Rectal smooth muscle tissue (tissue), 1 donor: ENCODE data around the gene MORN1.
A peak's percentile ranks its signal among the peaks of the same experiment; 100 is the strongest.

Source experiments
- H3K27ac ChIP-seq: one replicate; pipeline ENCODE4 v1.7.0; 2013; ENCODE audit warnings: low read depth, low read length, inconsistent platforms
- H3K27me3 ChIP-seq: one replicate; pipeline ENCODE4 v1.7.0; 2013; ENCODE audit warnings: low read length; ENCODE audit not compliant: control insufficient read depth, insufficient read depth
- H3K36me3 ChIP-seq: one replicate; pipeline ENCODE4 v1.7.0; 2013; ENCODE audit warnings: low read length; ENCODE audit not compliant: control insufficient read depth, insufficient read depth
- H3K4me1 ChIP-seq: one replicate; pipeline ENCODE4 v1.7.0; 2013; ENCODE audit warnings: low read length; ENCODE audit not compliant: control insufficient read depth, insufficient read depth
- H3K4me3 ChIP-seq: one replicate; pipeline ENCODE4 v1.7.0; 2013; ENCODE audit warnings: low read length
- H3K9ac ChIP-seq: one replicate; pipeline ENCODE4 v1.7.0; 2013; ENCODE audit warnings: low read length

The MORN1 gene

DNA sequence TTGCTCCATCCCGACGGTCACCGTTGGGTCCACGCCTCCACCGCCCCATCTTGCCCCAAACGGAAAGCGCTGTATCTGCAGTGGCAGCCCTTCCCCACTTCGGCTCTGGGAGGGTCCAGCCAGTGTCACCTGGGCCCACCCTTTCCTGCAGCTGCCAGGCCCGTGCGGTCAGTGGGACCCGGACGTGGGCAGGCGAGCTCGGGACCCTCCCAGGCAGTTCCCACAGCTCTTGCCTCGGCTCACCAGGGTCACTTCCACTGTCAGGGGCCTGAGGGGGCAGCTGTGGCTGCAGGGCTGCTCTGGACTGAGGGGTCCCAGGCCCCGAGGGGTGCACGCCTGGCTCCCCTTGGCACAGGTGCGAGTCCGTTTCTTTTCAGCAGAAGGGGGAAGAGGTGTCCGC is 82.5 kb downstream of the MORN1 start:
- no peak overlapping the region for H3K27ac ChIP-seq
- no peak overlapping the region for H3K9ac ChIP-seq
- H3K36me3 ChIP-seq, result peaks cover 25% of the 10 kb centered on the region
- H3K27me3 ChIP-seq, result no peaks in the 10 kb centered on the region
- peaks cover 43% of the 10 kb centered on the region for H3K4me1 ChIP-seq
- H3K4me3 ChIP-seq, result no peak overlapping the region

DNA sequence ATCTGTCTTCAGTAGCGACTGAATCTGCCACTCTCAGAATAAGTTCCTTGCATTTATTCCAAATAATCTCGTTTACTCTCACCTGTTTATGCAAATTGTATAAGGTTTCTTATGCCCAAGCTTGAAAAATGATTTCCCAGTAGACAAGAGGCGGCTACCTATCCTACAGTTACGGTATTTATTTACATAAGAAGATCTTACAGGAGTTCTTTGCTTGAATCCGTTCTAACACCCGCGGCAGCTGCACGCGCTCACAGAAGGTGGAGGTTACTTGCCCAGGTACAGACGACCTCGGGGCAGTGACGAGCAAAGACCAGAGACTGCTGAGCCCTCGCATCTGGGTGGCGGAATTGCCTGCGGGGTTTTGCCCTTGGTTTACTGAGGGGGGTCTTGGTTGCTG is 83.4 kb downstream of the MORN1 start:
- Histone ChIP-seq H3K27me3 (no peaks in the 10 kb centered on the region), H3K36me3 (peaks cover 29% of the 10 kb centered on the region), H3K4me3 (no peak overlapping the region), H3K27ac (no peak overlapping the region), H3K4me1 (peaks cover 34% of the 10 kb centered on the region), H3K9ac (no peak overlapping the region)

DNA sequence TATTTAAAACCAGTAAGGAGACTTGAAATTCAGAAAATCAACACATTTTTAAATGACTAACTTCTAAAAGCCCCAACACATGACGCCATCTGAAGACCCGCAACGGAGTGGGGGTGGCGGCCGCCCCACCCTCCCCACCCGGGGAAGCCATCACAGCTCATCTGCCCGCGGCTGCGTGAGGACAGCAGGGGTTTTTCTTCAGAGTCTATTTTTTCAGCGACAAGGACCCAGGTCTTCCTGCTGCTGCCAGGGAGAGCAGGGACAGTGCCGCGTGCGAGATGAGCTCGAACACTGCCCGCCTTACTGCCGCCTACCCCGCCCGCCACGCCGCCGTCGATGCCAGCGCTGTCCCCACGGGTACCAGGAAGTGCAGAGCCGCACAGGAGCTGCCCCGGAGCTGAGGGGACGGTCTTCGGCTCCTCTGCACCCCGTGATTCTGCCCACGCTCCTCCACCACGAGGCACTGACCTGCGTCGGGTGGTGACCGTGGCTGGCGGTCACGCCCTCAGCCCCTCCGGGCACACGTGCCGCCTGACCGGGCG is 84.2 kb downstream of the MORN1 start:
- Histone ChIP-seq H3K4me1 (peaks cover 25% of the 10 kb centered on the region), H3K9ac (no peak overlapping the region), H3K27me3 (no peaks in the 10 kb centered on the region), H3K4me3 (no peak overlapping the region), H3K36me3 (peaks cover 29% of the 10 kb centered on the region), H3K27ac (no peak overlapping the region)

DNA sequence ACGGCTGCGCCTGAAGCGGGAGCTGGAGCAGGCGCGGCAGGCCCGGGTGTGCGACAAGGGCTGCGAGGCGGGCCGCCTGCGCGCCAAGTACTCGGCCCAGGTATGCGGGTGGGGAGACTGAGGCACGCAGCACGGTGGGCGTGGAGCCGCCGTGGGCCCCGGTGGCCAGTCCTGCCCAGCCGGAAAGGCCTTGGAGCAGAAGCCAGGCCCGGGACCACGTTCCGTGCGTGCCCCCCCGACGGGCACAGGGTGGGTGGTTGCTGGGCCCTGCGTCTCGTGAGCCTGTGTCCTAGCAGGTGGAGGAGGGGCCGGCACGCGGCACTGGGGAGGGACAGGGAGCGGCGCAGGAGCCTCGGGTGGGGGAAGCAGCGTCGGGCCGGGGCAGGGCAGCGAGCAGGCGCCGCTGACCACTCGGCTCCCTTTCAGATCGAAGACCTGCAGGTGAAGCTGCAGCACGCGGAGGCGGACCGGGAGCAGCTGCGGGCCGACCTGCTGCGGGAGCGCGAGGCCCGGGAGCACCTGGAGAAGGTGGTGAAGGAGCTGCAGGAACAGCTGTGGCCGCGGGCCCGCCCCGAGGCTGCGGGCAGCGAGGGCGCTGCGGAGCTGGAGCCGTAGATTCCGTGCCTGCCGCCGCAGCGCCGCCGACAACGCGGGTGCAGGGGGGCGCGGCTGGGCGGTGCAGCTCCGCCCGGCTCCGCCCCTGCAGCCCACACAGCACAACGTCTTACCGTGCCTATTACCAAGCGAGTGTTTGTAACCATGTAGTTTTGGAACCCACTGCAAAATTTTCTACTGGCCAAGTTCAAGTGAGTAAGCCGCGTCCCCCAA is 85.0 kb downstream of the MORN1 start:
- Histone ChIP-seq H3K36me3 (peaks cover 29% of the 10 kb centered on the region), H3K4me3 (no peak overlapping the region), H3K27me3 (no peaks in the 10 kb centered on the region), H3K27ac (peak overlapping the region; percentile 6), H3K9ac (no peak overlapping the region), H3K4me1 (peaks cover 22% of the 10 kb centered on the region)

DNA sequence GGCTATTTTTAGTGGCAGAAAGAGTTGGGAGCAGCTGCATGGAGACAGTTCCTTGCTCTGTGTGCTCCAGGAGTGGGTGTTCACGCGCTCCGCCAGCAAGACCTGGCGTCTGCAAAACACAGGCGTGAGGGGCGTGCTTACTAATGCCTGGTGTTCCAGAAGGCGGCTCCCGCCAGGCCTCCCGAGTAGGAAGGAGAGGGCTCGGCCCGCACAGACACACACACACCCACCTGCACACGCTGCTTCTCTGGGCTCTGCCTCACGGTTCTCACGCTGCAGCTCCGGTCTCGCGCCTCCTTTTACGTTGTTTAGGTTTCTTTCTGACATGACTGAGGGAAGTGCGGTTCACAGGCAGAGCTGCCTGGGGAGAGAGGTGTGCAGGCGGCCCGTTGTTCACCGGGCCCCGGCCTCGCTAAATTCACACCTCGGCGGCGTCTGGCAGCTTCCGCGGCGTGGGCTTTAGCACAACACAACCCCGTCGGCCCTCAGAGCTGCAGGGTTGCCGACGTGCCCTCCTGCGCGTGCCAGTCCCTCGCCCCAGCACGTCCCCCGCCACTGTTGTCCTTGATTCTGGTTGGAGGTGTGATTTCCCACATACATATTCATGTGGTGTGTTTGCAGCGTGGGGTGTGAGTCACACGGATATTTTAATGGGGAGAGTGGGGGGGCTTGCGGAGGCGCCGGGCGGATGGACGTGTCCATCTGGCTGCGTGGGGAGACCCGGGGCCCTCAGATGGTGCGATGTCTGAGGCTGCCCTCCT is 86.3 kb downstream of the MORN1 start:
- H3K27me3 ChIP-seq, result no peaks in the 10 kb centered on the region
- peaks cover 29% of the 10 kb centered on the region for H3K36me3 ChIP-seq
- peaks cover 25% of the 10 kb centered on the region for H3K4me1 ChIP-seq
- H3K27ac ChIP-seq, result peak overlapping the region; percentile 48
- H3K4me3 ChIP-seq, result no peak overlapping the region
- no peak overlapping the region for H3K9ac ChIP-seq

GRCh38 chr1:2304282-2304681 is 87.1 kb downstream of the MORN1 start:
- H3K4me3 ChIP-seq, result no peak overlapping the region
- no peaks in the 10 kb centered on the region for H3K27me3 ChIP-seq
- H3K27ac ChIP-seq, result peak overlapping the region; percentile 48
- peaks cover 29% of the 10 kb centered on the region for H3K36me3 ChIP-seq
- H3K4me1 ChIP-seq, result peaks cover 33% of the 10 kb centered on the region
- H3K9ac ChIP-seq, result no peak overlapping the region

DNA sequence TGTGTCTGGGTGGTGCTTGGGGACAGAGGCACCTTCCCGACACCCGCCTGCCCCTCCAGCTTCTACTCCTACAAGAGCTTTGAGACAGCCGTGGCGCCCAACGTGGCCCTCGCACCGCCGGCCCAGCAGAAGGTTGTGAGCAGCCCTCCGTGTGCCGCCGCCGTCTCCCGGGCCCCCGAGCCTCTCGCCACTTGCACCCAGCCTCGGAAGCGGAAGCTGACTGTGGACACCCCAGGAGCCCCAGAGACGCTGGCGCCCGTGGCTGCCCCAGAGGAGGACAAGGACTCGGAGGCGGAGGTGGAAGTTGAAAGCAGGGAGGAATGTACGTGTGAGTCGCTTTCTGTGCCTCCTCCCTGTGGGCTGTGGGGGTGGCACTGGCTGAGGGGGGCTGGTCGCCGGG is 87.6 kb downstream of the MORN1 start:
- Histone ChIP-seq H3K9ac (no peak overlapping the region), H3K36me3 (peaks cover 24% of the 10 kb centered on the region), H3K27ac (no peak overlapping the region), H3K4me1 (peaks cover 35% of the 10 kb centered on the region), H3K4me3 (no peak overlapping the region), H3K27me3 (no peaks in the 10 kb centered on the region)

DNA sequence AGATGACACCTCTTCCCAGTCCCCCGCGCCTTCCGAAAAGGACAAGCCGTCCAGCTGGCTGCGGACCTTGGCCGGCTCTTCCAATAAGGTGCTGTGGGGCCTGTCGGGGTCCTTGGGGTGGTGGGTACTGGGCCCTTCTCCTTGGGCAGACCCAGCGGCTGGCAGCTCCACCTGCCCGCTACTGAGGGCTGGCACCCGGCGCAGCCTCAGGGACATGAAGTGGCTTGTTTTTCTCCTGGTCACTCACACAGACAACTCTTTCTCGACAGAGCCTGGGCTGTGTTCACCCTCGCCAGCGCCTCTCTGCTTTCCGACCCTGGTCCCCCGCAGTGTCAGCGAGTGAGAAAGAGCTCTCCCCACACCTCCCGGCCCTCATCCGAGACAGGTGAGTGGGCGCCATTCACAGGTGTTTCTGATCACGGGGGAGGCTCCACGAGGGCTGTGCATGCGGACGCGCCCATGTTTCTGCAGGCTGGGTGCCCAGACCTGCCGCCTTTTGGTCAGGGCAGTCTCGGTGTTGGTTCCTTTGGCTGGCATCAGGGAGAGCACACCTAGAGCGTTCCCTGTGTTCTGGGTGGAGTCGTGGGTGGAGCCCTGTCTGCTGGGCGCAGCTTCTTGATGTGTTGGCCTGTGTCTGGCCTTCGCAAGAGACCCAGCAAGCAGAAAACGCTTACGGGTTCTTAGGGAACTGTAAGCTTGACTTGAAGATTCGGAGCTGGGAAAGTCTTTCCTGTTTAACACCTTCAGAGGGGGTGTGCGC is 88.2 kb downstream of the MORN1 start:
- no peak overlapping the region for H3K27ac ChIP-seq

GRCh38 chr1:2302292-2302925 is 88.9 kb downstream of the MORN1 start:
- Histone ChIP-seq H3K4me3 (no peak overlapping the region), H3K36me3 (peaks cover 14% of the 10 kb centered on the region), H3K27me3 (no peaks in the 10 kb centered on the region), H3K9ac (no peak overlapping the region), H3K4me1 (peaks cover 35% of the 10 kb centered on the region), H3K27ac (no peak overlapping the region)

More for the DNA sequence above, 88.2 kb downstream of the MORN1 start:
- Histone ChIP-seq H3K4me3 (no peak overlapping the region), H3K9ac (no peak overlapping the region), H3K36me3 (peaks cover 19% of the 10 kb centered on the region), H3K4me1 (peaks cover 35% of the 10 kb centered on the region), H3K27me3 (no peaks in the 10 kb centered on the region)

GRCh38 chr1:2301607-2302291 is 89.6 kb downstream of the MORN1 start:
- no peak overlapping the region for H3K9ac ChIP-seq
- H3K4me1 ChIP-seq, result peaks cover 35% of the 10 kb centered on the region
- no peak overlapping the region for H3K4me3 ChIP-seq
- H3K36me3 ChIP-seq, result peaks cover 13% of the 10 kb centered on the region
- no peak overlapping the region for H3K27ac ChIP-seq
- no peaks in the 10 kb centered on the region for H3K27me3 ChIP-seq

GRCh38 chr1:2300851-2301606 is 90.3 kb downstream of the MORN1 start:
- H3K27ac ChIP-seq, result peak overlapping the region; percentile 52
- H3K4me1 ChIP-seq, result peaks cover 35% of the 10 kb centered on the region
- peak overlapping the region; percentile 44 for H3K4me3 ChIP-seq
- no peaks in the 10 kb centered on the region for H3K27me3 ChIP-seq
- H3K9ac ChIP-seq, result peak overlapping the region; percentile 17
- peaks cover 11% of the 10 kb centered on the region for H3K36me3 ChIP-seq
